ENCODE measurements around the gene ACP1.

Gene ACP1

DNA sequence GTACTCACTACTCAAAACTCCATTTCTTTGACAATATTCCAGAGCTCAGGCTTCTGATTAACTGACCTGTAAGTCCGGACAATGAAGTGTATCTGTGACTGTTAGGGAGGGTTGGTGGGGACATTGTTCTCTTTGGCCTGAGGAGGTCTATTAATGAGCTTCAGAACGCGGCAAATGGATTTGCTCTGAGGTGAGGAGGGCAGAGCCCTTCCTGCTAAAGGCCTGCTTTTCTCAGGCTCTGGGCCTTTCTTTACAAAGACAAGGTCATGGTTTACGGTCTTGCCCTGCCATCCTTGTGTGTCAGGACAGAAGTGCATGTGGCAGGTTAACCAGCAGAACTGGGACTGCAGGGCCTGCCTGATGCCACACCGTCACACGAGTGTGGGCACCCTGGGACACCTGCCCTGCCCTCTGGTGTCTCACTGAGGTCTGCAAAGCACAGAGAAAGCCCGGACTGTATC, 15.9 kb downstream of the ACP1 start:
- DNase-seq (ENCODE audit: low read depth) = no peak

GRCh38 chr2:281381-281780, 16.6 kb downstream of the ACP1 start:
- no peak for DNase-seq (ENCODE audit: low read depth)

- no peak for DNase-seq (ENCODE audit: low read depth)
These were observed 17.9 kb downstream of the ACP1 start for GRCh38 chr2:282371-283263.

DNA sequence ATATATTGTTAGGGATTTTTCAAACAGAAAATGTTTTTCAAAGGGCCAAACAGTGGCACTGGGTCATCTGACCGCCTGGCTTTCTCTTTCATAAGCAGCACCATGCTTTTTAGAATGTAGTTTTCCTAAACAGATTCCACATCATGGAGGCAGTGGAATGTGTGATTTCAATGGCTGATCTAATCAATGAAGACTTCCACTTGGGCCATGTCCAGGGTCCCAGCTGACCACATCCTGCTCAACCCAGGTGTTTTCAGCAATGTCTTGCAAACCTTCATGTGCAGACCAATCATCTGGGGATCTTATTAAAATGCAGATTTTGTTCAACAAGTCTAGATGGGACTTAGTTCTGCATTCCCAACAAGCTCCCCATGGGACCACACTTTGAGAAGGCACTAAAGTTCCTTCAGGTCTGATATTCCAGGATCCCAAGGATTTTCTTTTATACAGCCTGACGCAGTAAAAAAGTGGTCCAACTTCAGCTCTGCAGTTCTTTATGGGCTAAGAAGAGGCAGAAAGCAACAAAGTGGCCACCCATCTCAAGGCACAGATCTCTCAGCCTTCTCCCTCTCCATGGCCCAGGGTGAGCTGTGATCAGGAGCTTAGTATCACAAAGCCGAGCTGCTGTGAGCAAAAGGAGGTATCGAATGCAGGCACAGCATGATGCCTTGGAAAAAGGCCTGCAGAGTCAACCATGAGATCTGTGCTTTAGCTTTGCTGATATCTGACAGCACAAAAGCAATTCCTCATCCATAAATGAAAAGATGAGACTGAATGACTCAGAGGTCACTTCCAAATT, 19.4 kb downstream of the ACP1 start:
- DNase-seq (ENCODE audit: low read depth) = no peak

DNA sequence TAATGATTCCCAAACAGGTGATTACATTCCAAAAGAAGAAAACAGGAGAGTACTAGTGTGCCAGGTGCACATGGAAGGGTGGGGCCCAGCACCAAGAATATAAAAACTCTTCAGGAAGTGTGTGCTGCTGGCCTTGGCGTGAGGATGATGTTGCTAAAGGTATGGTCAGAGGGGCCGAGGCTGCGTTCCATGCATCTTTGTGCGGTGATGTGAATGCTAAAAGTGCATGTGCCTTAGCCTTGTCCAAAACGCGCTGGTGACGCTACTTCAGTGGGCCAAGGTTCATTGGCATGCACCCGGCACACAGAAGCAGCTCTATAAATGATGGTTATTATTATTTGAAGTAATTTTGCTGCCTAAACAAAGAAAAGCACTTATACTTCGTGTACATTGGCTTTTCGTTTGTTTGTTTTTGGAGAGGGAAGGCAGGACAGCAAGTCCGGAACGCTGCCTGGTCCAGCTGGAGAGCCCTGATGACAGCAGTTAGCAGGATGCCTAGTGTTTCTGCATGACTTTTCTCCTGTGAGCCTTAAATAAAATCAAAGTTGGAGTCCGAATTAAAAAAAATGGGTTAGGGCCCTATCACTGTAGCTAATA, 20.2 kb downstream of the ACP1 start:
- no peak for DNase-seq (ENCODE audit: low read depth)

DNA sequence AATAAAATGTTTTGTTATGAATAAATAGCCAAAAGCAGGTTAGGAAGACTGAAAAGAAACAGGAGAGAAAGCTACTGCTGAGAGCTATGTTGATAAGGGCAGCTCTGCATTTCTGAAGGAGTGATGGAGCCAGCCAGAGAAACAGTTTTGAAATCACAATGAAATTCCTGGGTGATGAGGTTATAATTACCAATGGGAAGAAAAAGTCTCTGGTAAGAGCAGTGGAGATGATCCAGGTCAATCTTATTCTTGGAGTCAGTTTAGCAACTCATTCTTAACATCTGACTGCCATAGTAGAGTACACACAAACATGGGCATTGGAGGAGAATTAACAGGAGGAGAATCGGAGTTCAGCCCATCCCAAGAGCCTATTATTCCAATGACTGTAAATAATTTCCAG, 20.8 kb downstream of the ACP1 start:
- DNase-seq (ENCODE audit: low read depth) = no peak

DNA sequence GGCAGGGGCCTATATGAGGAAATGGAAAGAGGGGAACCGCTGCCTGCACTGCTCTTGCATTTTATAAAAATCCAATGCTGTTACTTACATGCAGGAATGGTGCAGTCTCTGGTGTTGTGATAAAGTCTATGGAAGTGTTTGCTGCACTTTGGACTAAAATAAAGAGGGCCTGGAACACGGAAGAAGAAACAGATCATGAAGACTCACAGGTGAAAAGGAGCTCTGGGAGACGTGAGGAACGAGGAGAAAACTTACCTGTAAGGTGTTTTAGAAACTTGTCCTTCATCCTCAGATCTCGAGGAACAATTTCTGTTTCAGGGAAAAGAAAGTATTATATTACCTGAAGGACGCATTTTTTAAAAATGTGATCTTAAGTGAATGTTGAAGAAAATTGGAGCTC, 21.3 kb downstream of the ACP1 start:
- DNase-seq (ENCODE audit: low read depth) = no peak

DNA sequence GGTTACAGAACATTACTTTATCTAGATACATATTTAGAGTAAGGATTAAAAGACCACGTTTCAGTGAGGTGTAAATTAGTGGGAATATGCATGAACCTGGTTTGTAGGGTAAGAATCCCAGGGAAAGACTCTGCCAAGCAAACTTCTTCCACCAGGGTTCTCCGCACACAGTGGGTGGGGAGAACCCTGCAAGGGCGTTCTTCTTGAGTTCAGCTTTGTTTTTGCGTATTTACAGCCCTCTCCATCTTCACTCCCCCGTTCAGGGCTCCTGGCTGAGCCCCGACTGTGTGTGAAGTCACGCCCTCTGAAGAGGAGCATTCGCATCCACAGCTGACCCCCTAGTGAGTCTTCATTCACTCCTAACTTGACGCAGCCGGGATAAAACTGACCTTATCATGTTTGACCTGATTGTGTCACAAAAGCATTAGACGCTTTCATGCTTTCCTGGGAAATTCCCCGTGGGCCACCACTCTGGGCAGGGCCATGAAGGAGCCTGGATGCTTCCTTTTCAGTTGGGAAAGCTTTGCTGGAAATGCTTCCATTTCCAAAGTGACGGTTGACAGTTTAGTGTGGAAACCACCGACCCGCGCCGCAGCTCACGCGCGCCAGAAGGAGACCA, 22.1 kb downstream of the ACP1 start:
- DNase-seq (ENCODE audit: low read depth) = no peak

- DNase-seq (ENCODE audit: low read depth) = no peak
These were observed 22.7 kb downstream of the ACP1 start for GRCh38 chr2:287471-287885.

- no peak for DNase-seq (ENCODE audit: low read depth)
These were observed 23.4 kb downstream of the ACP1 start, which contains the start of gene ALKAL2 for GRCh38 chr2:287911-288757. Gene ALKAL2 (minus strand): TSS chr2:288091. CDS start chr2:287835, 256 bp downstream.

GRCh38 chr2:288758-289361, 24.1 kb downstream of the ACP1 start:
- DNase-seq (ENCODE audit: low read depth) = no peak

GRCh38 chr2:289362-290089, 24.8 kb downstream of the ACP1 start:
- no peak for DNase-seq (ENCODE audit: low read depth)

GRCh38 chr2:290090-290722, 25.5 kb downstream of the ACP1 start:
- DNase-seq (ENCODE audit: low read depth) = no peak

DNA sequence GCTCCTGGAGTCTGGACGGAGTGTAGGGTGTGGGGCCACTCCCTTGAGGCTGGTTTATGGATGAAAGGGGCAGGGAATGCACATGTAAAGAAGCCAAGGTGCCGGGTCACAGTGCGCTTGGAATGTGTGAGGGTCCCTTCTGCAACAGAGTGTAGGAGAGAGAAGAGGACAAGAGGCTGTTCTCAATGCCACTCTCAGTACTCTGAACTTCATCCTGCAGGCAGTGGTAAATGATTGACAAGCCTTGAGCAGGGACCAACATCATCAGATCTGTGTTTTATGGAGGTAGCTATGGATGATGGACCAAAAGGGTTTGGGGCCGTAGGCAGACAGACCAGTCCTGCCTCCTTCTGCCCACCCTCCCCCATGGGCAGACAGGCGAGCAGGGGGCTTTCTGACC, 30.3 kb downstream of the ACP1 start:
- no peak for DNase-seq (ENCODE audit: low read depth)

GRCh38 chr2:296354-296753, 31.6 kb downstream of the ACP1 start:
- no peak for DNase-seq (ENCODE audit: low read depth)

DNA sequence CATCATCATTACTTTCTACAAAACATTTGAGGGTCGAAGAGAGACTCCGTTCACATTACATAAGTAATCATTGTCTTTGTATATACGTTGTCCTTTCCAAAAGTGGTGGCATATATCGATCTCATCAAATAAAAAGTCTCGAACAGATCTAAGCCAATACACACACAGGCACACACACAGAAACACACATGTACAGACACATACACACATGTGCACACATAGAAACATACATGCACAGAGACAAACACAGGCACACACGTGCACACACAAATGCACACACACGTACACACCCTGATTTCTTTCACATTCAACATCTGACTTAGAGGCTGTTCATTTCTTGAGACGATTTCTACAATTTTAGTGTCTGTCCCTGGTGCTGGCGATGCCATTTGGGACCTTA, 40.6 kb downstream of the ACP1 start:
- DNase-seq (ENCODE audit: low read depth) = no peak

DNA sequence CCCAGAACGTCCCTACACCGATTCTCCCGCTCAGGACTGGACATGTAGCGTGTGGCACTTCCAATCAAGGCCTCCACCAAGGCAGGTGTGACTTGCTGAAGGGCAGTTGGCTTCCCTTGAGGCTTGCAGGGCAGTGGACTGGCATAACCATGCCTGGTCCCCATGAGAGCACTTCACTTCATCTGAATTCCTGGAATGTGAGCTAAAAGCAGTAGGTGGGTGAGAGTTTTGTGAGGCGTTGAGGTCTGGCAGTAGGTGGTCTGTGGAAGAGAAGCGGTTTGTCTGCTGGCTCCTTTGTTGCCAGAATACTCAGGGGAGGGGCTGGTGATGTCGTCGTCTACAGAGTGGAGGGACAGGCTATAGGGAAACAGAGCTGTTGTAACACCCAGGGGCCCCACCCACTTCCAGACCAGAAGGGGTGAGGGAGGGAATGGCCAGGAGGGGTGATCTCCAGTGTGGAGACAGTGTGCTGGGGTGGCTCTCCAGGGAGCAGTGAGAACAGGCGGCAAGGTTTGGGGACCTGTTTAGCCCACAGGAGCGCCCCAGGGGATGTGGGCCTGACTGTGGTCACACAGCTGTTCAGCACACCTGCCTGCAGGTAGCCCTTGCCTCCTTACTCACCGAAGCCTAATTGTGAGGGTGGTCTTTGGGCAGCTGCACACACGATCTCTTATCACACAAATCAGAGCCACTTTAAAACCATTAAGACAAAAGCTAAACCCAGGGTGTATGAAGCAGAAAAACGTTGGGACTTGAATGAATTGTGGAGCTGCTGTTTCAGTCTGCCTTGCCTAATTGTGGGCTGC, 44.6 kb downstream of the ACP1 start:
- DNase-seq (ENCODE audit: low read depth) = no peak

DNA sequence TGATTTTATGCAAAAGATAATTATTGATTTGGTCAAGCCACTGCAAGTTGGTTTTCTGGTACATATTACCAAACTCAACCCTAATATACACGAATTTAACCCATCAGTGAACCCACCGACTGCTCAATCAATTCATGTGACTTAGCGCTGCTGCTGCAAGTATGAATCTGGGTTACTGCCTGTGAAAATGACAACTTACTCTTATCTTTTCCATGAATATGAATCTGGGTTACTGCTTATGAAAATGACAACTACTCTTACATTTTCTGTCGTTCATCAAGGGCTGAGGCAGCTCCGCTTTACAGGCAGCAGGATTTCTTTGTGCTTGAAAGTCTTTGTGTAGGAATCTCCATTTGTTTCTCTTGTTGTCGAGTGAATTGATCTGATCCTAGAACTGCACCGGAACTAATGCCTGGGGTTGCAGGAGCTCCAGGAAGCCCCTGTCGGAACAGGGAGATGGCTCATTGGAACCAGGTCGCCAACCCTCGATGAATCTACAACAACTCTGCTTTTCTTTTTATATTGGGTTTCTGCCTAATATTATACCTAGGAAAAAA, 45.3 kb downstream of the ACP1 start:
- DNase-seq (ENCODE audit: low read depth) = no peak

Data from stimulated activated CD8-positive, alpha-beta memory T cell treated with anti-CD3 and anti-CD28 coated beads, Interleukin-4, amount 100 ng/mL, for 24 hours (primary cell).